H1 (cell line): ENCODE data around the gene PDHX. TPM values are rescaled to one million over a fixed set of nuclear protein-coding genes. Genes with fewer than 3 reads are reported as not detected.

Experiments used
- CTCF ChIA-PET: fragments of 300-600 bp; sonication (Branson Sonifier 250); formaldehyde crosslinking; loops from one replicate; lab custom pipeline; 2021; ENCODE audit not compliant: partially characterized antibody; lab: Charles Lee
- POLR2A ChIA-PET: fragments of 300-600 bp; sonication (Branson Sonifier 250); formaldehyde crosslinking; loops from one replicate; lab custom pipeline; 2021; ENCODE audit warnings: inconsistent platforms; ENCODE audit not compliant: partially characterized antibody; lab: Charles Lee
- DNase-seq, 2 experiments: peaks; one replicate each; pipeline versions ENCODE4 v3.0.0 to v3.0.0-alpha.2; 2010 to 2022; ENCODE audit warnings: low spot score in 2 of 2, low read depth in 1 of 2, mixed read lengths in 1 of 2
- FAIRE-seq: peaks from 2 replicates; lab custom pipeline; 2011; peaks lifted over from hg19 to GRCh38; lab: Jason Lieb, UNC
- H2AFZ ChIP-seq: 2 replicates; pipeline ENCODE4 v1.8.1; 2012; ENCODE audit warnings: low read length, inconsistent platforms
- H2AK5ac ChIP-seq: 2 replicates; pipeline ENCODE4 v1.6.1; 2013; ENCODE audit warnings: low read depth, low read length
- H2BK120ac ChIP-seq: replicated peaks from 2 replicates; pipeline ENCODE3; 2013; ENCODE audit warnings: low read depth, low read length, inconsistent platforms
- H2BK12ac ChIP-seq: 2 replicates; pipeline ENCODE4 v1.6.1; 2013; ENCODE audit warnings: low read depth, low read length
- H2BK15ac ChIP-seq: 2 replicates; pipeline ENCODE4 v1.6.1; 2013; ENCODE audit warnings: low read length
- H2BK20ac ChIP-seq: 2 replicates; pipeline ENCODE4 v1.6.1; 2013; ENCODE audit warnings: low read length
- H2BK5ac ChIP-seq: 2 replicates; pipeline ENCODE4 v1.6.1; 2013; ENCODE audit warnings: low read depth, low read length
- H3K14ac ChIP-seq: 2 replicates; pipeline ENCODE4 v1.6.1; 2013; ENCODE audit warnings: inconsistent platforms; ENCODE audit not compliant: insufficient read length
- H3K18ac ChIP-seq: 2 replicates; pipeline ENCODE4 v1.6.1; 2013; ENCODE audit warnings: low read length; ENCODE audit errors: extremely low read depth
- H3K23ac ChIP-seq: 2 replicates; pipeline ENCODE4 v1.6.1; 2013; ENCODE audit warnings: inconsistent platforms; ENCODE audit not compliant: insufficient read length
- H3K23me2 ChIP-seq: 2 replicates; pipeline ENCODE4 v1.6.1; 2013; ENCODE audit warnings: low read depth, low read length
- H3K27ac ChIP-seq: 2 replicates; pipeline ENCODE4 v1.6.1; 2011; ENCODE audit warnings: low read depth, low read length, inconsistent platforms
- H3K27me3 ChIP-seq, 4 experiments: replicated peaks in 1 of 4; 1 replicate in 1 of 4; 2 replicates in 3 of 4; pipeline versions ENCODE4 v1.6.1 to v1.8.1; 2011 to 2013; ENCODE audit warnings: low read length in 3 of 4, mild to moderate bottlenecking in 3 of 4, inconsistent platforms in 2 of 4, mixed read lengths in 2 of 4, moderate library complexity in 1 of 4; ENCODE audit not compliant: control insufficient read depth in 3 of 4, insufficient read depth in 3 of 4; ENCODE audit errors: extremely low read depth in 1 of 4
- H3K36me3 ChIP-seq, 4 experiments: 2 replicates each; pipeline versions ENCODE4 v1.6.1 to v1.8.1; 2011 to 2013; ENCODE audit warnings: mild to moderate bottlenecking in 4 of 4, low read length in 3 of 4, moderate library complexity in 2 of 4, control low read depth in 1 of 4, inconsistent platforms in 1 of 4; ENCODE audit not compliant: insufficient read depth in 4 of 4, control insufficient read depth in 2 of 4
- H3K4ac ChIP-seq: replicated peaks from 2 replicates; pipeline ENCODE3; 2013; ENCODE audit warnings: low read length, low read depth, mixed read lengths, inconsistent platforms; ENCODE audit not compliant: insufficient read length
- H3K4me1 ChIP-seq, 4 experiments: replicated peaks in 1 of 4; 1 replicate in 1 of 4; 2 replicates in 3 of 4; pipeline versions ENCODE4 v1.6.1 to v1.8.1; 2011 to 2013; ENCODE audit warnings: low read length in 3 of 4, inconsistent platforms in 2 of 4, mixed read lengths in 1 of 4; ENCODE audit not compliant: insufficient read depth in 4 of 4, control insufficient read depth in 3 of 4
- H3K4me2 ChIP-seq, 2 experiments: 2 replicates each; pipeline versions ENCODE4 v1.6.1 to v1.8.1; 2011 to 2013; ENCODE audit warnings: low read depth in 2 of 2, low read length in 2 of 2, control low read depth in 1 of 2, inconsistent platforms in 1 of 2, mild to moderate bottlenecking in 1 of 2; ENCODE audit not compliant: insufficient read depth in 1 of 2
- H3K4me3 ChIP-seq, 4 experiments: fragments of 200-600, 300-600 bp in 1 of 4; sonication (generic), shearing (Covaris generic), sonication (Bioruptor Twin) in 1 of 4; 2 replicates each; pipeline versions ENCODE4 v1.5.1 to v1.8.1; 2011 to 2016; ENCODE audit warnings: low read length in 4 of 4, low read depth in 3 of 4, control low read depth in 2 of 4, inconsistent platforms in 2 of 4, mild to moderate bottlenecking in 2 of 4, mixed read lengths in 1 of 4, moderate library complexity in 1 of 4; ENCODE audit not compliant: insufficient read depth in 2 of 4; ENCODE audit errors: extremely low read depth in 1 of 4
- H3K56ac ChIP-seq: replicated peaks from 2 replicates; pipeline ENCODE3; 2013; ENCODE audit warnings: low read depth, mild to moderate bottlenecking, mixed read lengths, low read length, inconsistent platforms; ENCODE audit not compliant: insufficient read length
- H3K79me1 ChIP-seq: 2 replicates; pipeline ENCODE4 v1.6.1; 2013; ENCODE audit warnings: low read depth, low read length, control low read depth
- H3K79me2 ChIP-seq, 2 experiments: 2 replicates each; pipeline versions ENCODE4 v1.6.1 to v1.8.1; 2012 to 2013; ENCODE audit warnings: low read length in 2 of 2, mild to moderate bottlenecking in 2 of 2, inconsistent platforms in 1 of 2; ENCODE audit not compliant: insufficient read depth in 2 of 2, control insufficient read depth in 1 of 2
- H3K9ac ChIP-seq, 4 experiments: replicated peaks in 1 of 4; 1 replicate in 1 of 4; 2 replicates in 3 of 4; pipeline versions ENCODE4 v1.6.1 to v1.8.1; 2011 to 2013; ENCODE audit warnings: low read depth in 3 of 4, low read length in 3 of 4, control low read depth in 2 of 4, mild to moderate bottlenecking in 2 of 4, moderate library complexity in 2 of 4, inconsistent platforms in 1 of 4; ENCODE audit errors: extremely low read depth in 1 of 4
- H3K9me3 ChIP-seq, 2 experiments: 2 replicates each; pipeline versions ENCODE4 v1.6.1 to v1.8.1; 2012 to 2013; ENCODE audit warnings: mild to moderate bottlenecking in 2 of 2, moderate library complexity in 2 of 2, control low read depth in 1 of 2, inconsistent platforms in 1 of 2, low read depth in 1 of 2, low read length in 1 of 2, mixed read lengths in 1 of 2; ENCODE audit not compliant: insufficient read depth in 2 of 2
- H4K20me1 ChIP-seq, 2 experiments: replicated peaks in 1 of 2; 2 replicates each; pipeline versions ENCODE3 to v1.8.1; 2011 to 2013; ENCODE audit warnings: inconsistent platforms in 2 of 2, low read length in 2 of 2, mild to moderate bottlenecking in 1 of 2; ENCODE audit not compliant: insufficient read depth in 2 of 2, control insufficient read depth in 1 of 2
- H4K5ac ChIP-seq: 2 replicates; pipeline ENCODE4 v1.6.1; 2013; ENCODE audit warnings: low read length, low read depth, mixed read lengths, inconsistent platforms; ENCODE audit not compliant: insufficient read length
- H4K8ac ChIP-seq: 2 replicates; pipeline ENCODE4 v1.8.0; 2013; ENCODE audit warnings: mild to moderate bottlenecking, moderate library complexity, low read length, inconsistent platforms; ENCODE audit not compliant: insufficient read depth; ENCODE audit errors: extremely low read depth
- H4K91ac ChIP-seq: replicated peaks from 2 replicates; pipeline ENCODE3; 2013; ENCODE audit warnings: low read length, mixed read lengths, inconsistent platforms; ENCODE audit not compliant: insufficient read length
- CBX5 ChIP-seq: fragments of 300-800, 300-1000 bp; sonication (generic); IDR thresholded peaks from 2 replicates; pipeline ENCODE4 v1.7.1; 2016; ENCODE audit warnings: antibody characterized with exemption, low read length, low read depth
- CBX8 ChIP-seq: fragments of 300-800, 300-1000 bp; sonication (generic); IDR thresholded peaks from 2 replicates; pipeline ENCODE4 v1.7.1; 2016; ENCODE audit warnings: low read depth, low read length, borderline replicate concordance
- CTCF ChIP-seq, 3 experiments: IDR thresholded peaks; 1 replicate in 2 of 3; 2 replicates in 1 of 3; pipeline versions ENCODE4 v1.5.1 to v1.6.1; 2011; ENCODE audit warnings: low read length in 3 of 3, mild to moderate bottlenecking in 3 of 3, inconsistent platforms in 2 of 3, low read depth in 1 of 3, moderate library complexity in 1 of 3; ENCODE audit not compliant: insufficient read depth in 1 of 3; ENCODE audit errors: control extremely low read depth in 1 of 3
- EP300 ChIP-seq, 2 experiments: IDR thresholded peaks; 1 replicate in 1 of 2; 2 replicates in 1 of 2; pipeline ENCODE4 v1.6.1; 2011 to 2012; ENCODE audit warnings: low read depth in 2 of 2, low read length in 2 of 2, mild to moderate bottlenecking in 2 of 2, borderline replicate concordance in 1 of 2, inconsistent platforms in 1 of 2, moderate library complexity in 1 of 2
- HDAC2 ChIP-seq, 2 experiments: fragments of 300-600 bp in 1 of 2; sonication (generic) in 1 of 2; IDR thresholded peaks; 2 replicates each; pipeline ENCODE4 v1.6.1; 2011 to 2012; ENCODE audit warnings: low read depth in 2 of 2, low read length in 2 of 2, mild to moderate bottlenecking in 2 of 2, moderate library complexity in 2 of 2, borderline replicate concordance in 1 of 2, inconsistent platforms in 1 of 2
- JUND ChIP-seq: IDR thresholded peaks from 2 replicates; pipeline ENCODE4 v1.6.1; 2011; ENCODE audit warnings: mild to moderate bottlenecking, improper control_type of control experiment, low read length
- RNF2 ChIP-seq: fragments of 200-900, 300-1000 bp; sonication (generic); IDR thresholded peaks from 2 replicates; pipeline ENCODE4 v1.7.1; 2016; ENCODE audit warnings: borderline replicate concordance, low read depth, mild to moderate bottlenecking, antibody characterized with exemption, low read length; ENCODE audit not compliant: poor library complexity, severe bottlenecking; ENCODE audit errors: missing control alignments
- SIN3A ChIP-seq, 2 experiments: IDR thresholded peaks in 1 of 2; conservative IDR thresholded peaks in 1 of 2; 2 replicates each; pipeline ENCODE4 v1.6.1; 2011 to 2012; ENCODE audit warnings: low read length in 2 of 2, improper control_type of control experiment in 1 of 2, low read depth in 1 of 2, mild to moderate bottlenecking in 1 of 2
- SP1 ChIP-seq: IDR thresholded peaks from 2 replicates; pipeline ENCODE4 v1.6.1; 2011; ENCODE audit warnings: low read depth, low read length
- TAF7 ChIP-seq: optimal IDR thresholded peaks from 2 replicates; pipeline ENCODE3; 2011; ENCODE audit warnings: low read depth, mild to moderate bottlenecking, inconsistent platforms, low read length, moderate library complexity, borderline replicate concordance
- WGBS, 2 experiments: shearing (Covaris generic) in 1 of 2; methylation state at CpG; one replicate each; pipeline versions ENCODE4 v1.1.6 to v1.1.7; 2013 to 2015; ENCODE audit warnings: low lambda C conversion rate in 2 of 2, mixed read lengths in 2 of 2, inconsistent platforms in 1 of 2, low coverage in 1 of 2, missing lambda C conversion rate in 1 of 2; ENCODE audit not compliant: insufficient replicate concordance in 2 of 2, insufficient coverage in 1 of 2, insufficient read length in 1 of 2; ENCODE audit errors: extremely low coverage in 1 of 2, missing lambda C conversion rate in 1 of 2; 5-methylcytosine and 5-hydroxymethylcytosine counted together
- polyA plus RNA-seq, 7 experiments: library from polyadenylated mRNA; depleted of rRNA in 3 of 7; stranded (reverse) in 5 of 7; unstranded in 2 of 7; fragments of >200 nt in 5 of 7; fragments of 200-250 nt in 2 of 7; gene quantifications; 1 replicate in 5 of 7; 2 replicates in 1 of 7; 4 replicates in 1 of 7; pipeline versions ENCODE4 v1.2.1 to v1.2.3, GENCODE V29; 2011 to 2013; ENCODE audit warnings: missing spikeins in 2 of 7, mixed read lengths in 2 of 7
- total RNA-seq: library from RNA; stranded (reverse); fragmentation: NEBNext Ultra II Directional; extraction: Animal tissue kit (Norgen Biotek cat#: 25700); gene quantifications from 2 replicates; pipeline ENCODE4 v1.2.1, GENCODE V29; 2021

Gene PDHX
- total and polyA plus RNA-seq, 2 of the 8 experiments (the other 6 are each of a cell fraction or from before 2014, with no cell fraction given) = 12.4 to 51.9 TPM

- Histone ChIP-seq H3K4me1 (no peaks in the 10 kb centered on the region), H3K4me3 (no peak overlapping the region), H3K9me3 (no peaks in the 10 kb centered on the region), H2BK15ac (no peak overlapping the region), H3K27me3 (no peaks in the 10 kb centered on the region), H4K91ac (no peak overlapping the region), H3K18ac (no peak overlapping the region), H2AFZ (no peak overlapping the region), H3K9ac (no peak overlapping the region), H2BK12ac (no peak overlapping the region), H3K4ac (no peak overlapping the region), H4K5ac (no peak overlapping the region), H4K8ac (no peak overlapping the region), H3K79me1 (no peaks in the 10 kb centered on the region), H2BK5ac (no peak overlapping the region), H4K20me1 (peaks cover 0 to 3% of the 10 kb centered on the region in 2 experiments), H3K36me3 (peaks cover 0 to 16% (median 1%) of the 10 kb centered on the region in 4 experiments; a peak in 2 of 8 replicates), H3K23me2 (no peaks in the 10 kb centered on the region), H3K56ac (no peak overlapping the region), H2BK120ac (no peak overlapping the region), H3K14ac (no peak overlapping the region), H3K27ac (no peak overlapping the region), H3K4me2 (no peak overlapping the region), H3K23ac (no peak overlapping the region), H2AK5ac (no peak overlapping the region), H3K79me2 (no peaks in the 10 kb centered on the region), H2BK20ac (no peak overlapping the region)
- DNase-seq (no peak), FAIRE-seq (no peak)
- ChIA-PET CTCF (interaction anchor here (1.5 to 2.4 kb wide), 2 partner anchors 9 to 41 kb away, joined by 5 to 9 read pairs; no protein-coding TSS in a partner anchor), POLR2A (no interaction called here)
- 89% methylated on average over 3 of the region's 3 CpGs; no CpG with 5 or more reads in 1 of the 2 experiments for WGBS, 2 experiments
- TF ChIP-seq RNF2 (no peak), JUND (no peak), SP1 (no peak), CTCF (IDR thresholded peaks at IDR 0.05; ENCODE audit: control extremely low read depth in 1 of 3, insufficient read depth in 1 of 3, low read depth in 1 of 3, low read length in 3 of 3) (no peak), CBX5 (no peak), CBX8 (no peak), HDAC2 (IDR thresholded peaks at IDR 0.05; ENCODE audit: borderline replicate concordance in 1 of 2, low read depth in 2 of 2, low read length in 2 of 2) (no peak), SIN3A (conservative IDR thresholded peaks at IDR 0.05 in 1 of 2, IDR thresholded peaks at IDR 0.05 in 1 of 2; ENCODE audit: low read depth in 1 of 2, low read length in 2 of 2) (no peak), EP300 (IDR thresholded peaks at IDR 0.05; ENCODE audit: borderline replicate concordance in 1 of 2, low read depth in 2 of 2, low read length in 2 of 2) (no peak), TAF7 (no peak)
These were observed 34.5 kb upstream of the PDHX start for GRCh38 chr11:34881900-34882299.
